Osteocyte (in vitro differentiated cells): ENCODE data around the gene NRG3. TPM values are rescaled to one million over a fixed set of nuclear protein-coding genes. Genes with fewer than 3 reads are reported as not detected.

Experiments
- DNase-seq: peaks from one replicate; pipeline ENCODE4 v3.0.0; 2021; ENCODE audit warnings: mixed read lengths; ENCODE audit not compliant: unreplicated experiment; ENCODE audit errors: extremely low spot score
- H3K27ac Mint-ChIP-seq: one replicate; pipeline ENCODE4 v1.8.0; 2021; ENCODE audit warnings: mild to moderate bottlenecking, mixed read lengths; ENCODE audit not compliant: unreplicated experiment
- H3K27me3 Mint-ChIP-seq: one replicate; pipeline ENCODE4 v1.8.0; 2021; ENCODE audit warnings: mixed read lengths; ENCODE audit not compliant: unreplicated experiment
- H3K36me3 Mint-ChIP-seq: one replicate; pipeline ENCODE4 v1.8.0; 2021; ENCODE audit warnings: mixed read lengths; ENCODE audit not compliant: unreplicated experiment
- H3K4me1 Mint-ChIP-seq: one replicate; pipeline ENCODE4 v1.8.0; 2021; ENCODE audit warnings: mixed read lengths; ENCODE audit not compliant: unreplicated experiment
- H3K4me3 Mint-ChIP-seq: one replicate; pipeline ENCODE4 v1.8.0; 2021; ENCODE audit warnings: mild to moderate bottlenecking, moderate library complexity, mixed read lengths; ENCODE audit not compliant: unreplicated experiment
- H3K9me3 Mint-ChIP-seq: one replicate; pipeline ENCODE4 v1.8.0; 2021; ENCODE audit warnings: mixed read lengths; ENCODE audit not compliant: unreplicated experiment
- total RNA-seq: library from RNA; stranded (reverse); gene quantifications from 2 replicates; pipeline ENCODE4 v1.2.1, GENCODE V29; 2021
- TF ChIP-seq, protein P1 (sequence below): fragments of 200-600 bp; sonication (generic); IDR thresholded peaks from 2 replicates; pipeline ENCODE4 v1.5.0; 2021; ENCODE audit warnings: antibody characterized with exemption, mild to moderate bottlenecking, moderate library complexity

The NRG3 gene
- total RNA-seq, 1 donor from 2014 or later, result not detected

DNA sequence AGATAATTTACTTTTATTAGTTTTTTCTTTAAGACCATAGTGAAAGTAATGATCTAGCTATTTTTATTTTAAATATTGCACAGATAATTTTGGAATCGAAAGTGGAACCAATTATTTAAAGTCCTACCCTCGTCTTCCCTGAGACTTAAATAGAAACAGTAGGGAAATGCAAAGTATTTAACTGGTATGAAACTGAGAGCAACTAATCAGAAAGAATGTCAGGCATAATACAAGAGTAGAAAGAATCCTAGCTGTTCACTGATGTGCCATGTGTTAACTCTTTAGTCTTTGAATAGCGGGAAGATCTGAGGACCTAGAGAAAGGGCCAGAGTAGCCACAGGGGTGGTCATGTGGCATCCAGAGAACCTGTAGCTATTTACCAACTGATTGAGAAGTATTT is 630.0 kb downstream of the NRG3 start:
- TF ChIP-seq, protein P1, sequence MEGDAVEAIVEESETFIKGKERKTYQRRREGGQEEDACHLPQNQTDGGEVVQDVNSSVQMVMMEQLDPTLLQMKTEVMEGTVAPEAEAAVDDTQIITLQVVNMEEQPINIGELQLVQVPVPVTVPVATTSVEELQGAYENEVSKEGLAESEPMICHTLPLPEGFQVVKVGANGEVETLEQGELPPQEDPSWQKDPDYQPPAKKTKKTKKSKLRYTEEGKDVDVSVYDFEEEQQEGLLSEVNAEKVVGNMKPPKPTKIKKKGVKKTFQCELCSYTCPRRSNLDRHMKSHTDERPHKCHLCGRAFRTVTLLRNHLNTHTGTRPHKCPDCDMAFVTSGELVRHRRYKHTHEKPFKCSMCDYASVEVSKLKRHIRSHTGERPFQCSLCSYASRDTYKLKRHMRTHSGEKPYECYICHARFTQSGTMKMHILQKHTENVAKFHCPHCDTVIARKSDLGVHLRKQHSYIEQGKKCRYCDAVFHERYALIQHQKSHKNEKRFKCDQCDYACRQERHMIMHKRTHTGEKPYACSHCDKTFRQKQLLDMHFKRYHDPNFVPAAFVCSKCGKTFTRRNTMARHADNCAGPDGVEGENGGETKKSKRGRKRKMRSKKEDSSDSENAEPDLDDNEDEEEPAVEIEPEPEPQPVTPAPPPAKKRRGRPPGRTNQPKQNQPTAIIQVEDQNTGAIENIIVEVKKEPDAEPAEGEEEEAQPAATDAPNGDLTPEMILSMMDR, result no peak

GRCh38 chr10:82506680-82507376 is 631.8 kb downstream of the NRG3 start:
- Mint-ChIP-seq H3K4me1 (no peaks in the 10 kb centered on the region), H3K27ac (no peak overlapping the region), H3K27me3 (no peaks in the 10 kb centered on the region), H3K36me3 (no peaks in the 10 kb centered on the region), H3K4me3 (no peak overlapping the region), H3K9me3 (peaks cover 12% of the 10 kb centered on the region)
- TF ChIP-seq, protein P1, result no peak
- DNase-seq, result no peak

More for the DNA sequence above, 630.0 kb downstream of the NRG3 start:
- Mint-ChIP-seq H3K9me3 (peaks cover 27% of the 10 kb centered on the region), H3K27ac (no peak overlapping the region), H3K36me3 (no peaks in the 10 kb centered on the region), H3K4me1 (no peaks in the 10 kb centered on the region), H3K4me3 (no peak overlapping the region), H3K27me3 (no peaks in the 10 kb centered on the region)
- DNase-seq, result no peak

DNA sequence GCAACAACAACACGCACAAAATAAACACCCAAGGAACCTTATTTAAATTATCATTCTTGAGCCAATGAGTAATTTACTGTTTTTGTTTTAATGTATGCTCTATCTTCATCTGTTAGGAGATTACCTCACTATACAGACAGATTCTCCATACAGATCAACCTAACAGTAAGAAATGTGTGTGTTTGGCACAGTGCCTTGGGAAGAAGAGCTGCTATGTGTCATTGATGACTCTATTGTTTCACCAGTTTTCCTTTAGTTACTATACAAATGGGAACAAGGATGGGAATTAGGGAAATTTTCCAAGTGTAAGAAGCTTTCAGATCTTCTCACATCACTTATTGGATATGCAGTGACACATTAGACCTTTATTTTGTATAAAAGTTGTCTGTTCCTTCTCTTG is 640.3 kb downstream of the NRG3 start:
- Mint-ChIP-seq H3K4me1 (no peaks in the 10 kb centered on the region), H3K27ac (no peak overlapping the region), H3K36me3 (no peaks in the 10 kb centered on the region), H3K4me3 (no peak overlapping the region), H3K9me3 (peaks cover 19% of the 10 kb centered on the region), H3K27me3 (no peaks in the 10 kb centered on the region)
- no peak for DNase-seq
- TF ChIP-seq, protein P1, result no peak

- Mint-ChIP-seq H3K9me3 (no peaks in the 10 kb centered on the region), H3K27me3 (no peaks in the 10 kb centered on the region), H3K4me3 (no peak overlapping the region), H3K36me3 (no peaks in the 10 kb centered on the region), H3K4me1 (no peaks in the 10 kb centered on the region), H3K27ac (no peak overlapping the region)
- no peak for DNase-seq
- TF ChIP-seq, protein P1, result no peak
Measured at GRCh38 chr10:82529062-82529461, 654.1 kb downstream of the NRG3 start.

DNA sequence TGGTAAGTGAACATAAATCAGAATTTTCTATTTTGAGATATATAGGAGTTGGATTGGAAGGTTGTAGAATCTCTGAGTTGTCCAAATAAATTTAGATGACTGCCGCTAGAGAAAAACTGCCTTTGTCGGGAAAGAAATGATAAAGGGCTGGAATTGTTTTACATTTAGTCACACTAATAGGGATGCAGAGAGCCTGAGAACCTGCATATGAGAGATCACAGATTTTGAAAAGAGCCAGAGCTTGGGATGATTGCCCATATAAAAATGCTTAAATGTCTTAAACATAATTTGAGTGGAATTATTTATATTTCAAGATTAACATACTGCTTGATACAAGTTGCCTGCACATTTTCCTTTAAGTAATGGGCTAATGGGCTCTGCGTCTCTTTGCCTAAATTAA is 660.5 kb downstream of the NRG3 start:
- TF ChIP-seq, protein P1, result no peak
- no peak for DNase-seq
- H3K4me1 Mint-ChIP-seq, result no peaks in the 10 kb centered on the region
- H3K36me3 Mint-ChIP-seq, result no peaks in the 10 kb centered on the region
- no peak overlapping the region for H3K27ac Mint-ChIP-seq
- no peaks in the 10 kb centered on the region for H3K9me3 Mint-ChIP-seq
- H3K4me3 Mint-ChIP-seq, result no peak overlapping the region
- no peaks in the 10 kb centered on the region for H3K27me3 Mint-ChIP-seq
